Activated T-cell treated with anti-CD3 and anti-CD28 coated beads for 1 hour (primary cell): ENCODE results near the gene KCNAB1.
"Not testable (repeated sequence)": the region's sequence is repeated elsewhere in the genome, so short reads cannot be mapped to it uniquely, and the experiment has no call there.

Experiments
- DNase-seq: peaks from one replicate; pipeline ENCODE4 v3.0.0-alpha.2; 2020; ENCODE audit warnings: low read depth

KCNAB1 gene

DNA sequence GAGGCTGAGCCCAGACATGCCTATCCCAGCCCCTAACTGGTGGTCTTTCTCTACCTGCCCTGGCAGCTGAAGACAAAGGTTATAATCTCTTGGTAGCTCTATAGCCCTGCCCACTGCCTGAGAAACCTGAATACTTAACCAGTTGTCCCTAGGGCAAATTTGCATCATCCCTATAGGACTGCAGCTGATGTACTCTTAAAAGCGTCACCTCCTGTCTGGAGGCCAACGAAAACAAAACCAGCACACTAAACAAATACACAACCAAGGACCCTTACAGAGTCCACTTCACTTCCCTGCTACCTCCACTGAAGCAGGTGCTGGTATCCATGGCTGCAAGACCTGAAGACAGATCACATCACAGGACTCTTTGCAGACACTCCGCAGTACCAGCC lies 98.0 kb downstream of the KCNAB1 start:
- DNase-seq: no peak

DNA sequence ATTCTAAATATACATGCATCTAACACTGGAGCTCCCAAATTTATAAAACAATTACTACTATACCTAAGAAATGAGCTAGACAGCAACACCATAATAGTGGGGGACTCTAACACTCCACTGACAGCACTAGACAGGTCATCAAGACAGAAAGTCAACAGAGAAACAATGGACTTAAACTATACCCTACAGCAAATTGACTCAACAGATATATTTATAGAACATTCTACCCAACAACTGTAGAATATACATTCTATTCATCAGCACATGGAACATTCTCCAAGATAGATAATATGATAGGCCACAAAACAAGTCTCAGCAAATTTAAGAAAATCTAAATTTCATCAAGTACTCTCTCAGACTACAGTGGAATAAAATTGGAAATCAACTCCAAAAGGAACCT lies 102.0 kb downstream of the KCNAB1 start:
- not testable (repeated sequence) for DNase-seq

DNA sequence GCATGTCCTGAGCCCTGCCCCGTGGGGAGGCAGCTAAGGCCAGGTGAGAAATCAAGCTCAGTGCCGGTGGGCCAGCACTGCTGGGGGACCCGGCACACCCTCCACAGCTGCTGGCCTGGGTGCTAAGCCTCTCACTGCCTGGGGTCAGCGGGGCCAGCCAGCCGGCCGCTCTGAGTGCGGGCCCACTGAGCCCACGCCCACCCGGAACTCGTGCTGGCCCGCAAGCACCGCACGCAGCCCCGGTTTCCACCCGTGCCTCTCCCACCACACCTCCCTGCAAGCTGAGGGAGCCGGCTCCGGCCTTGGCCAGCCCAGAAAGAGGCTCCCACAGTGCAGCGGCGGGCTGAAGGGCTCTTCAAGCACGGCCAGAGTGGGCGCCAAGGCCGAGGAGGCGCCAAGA lies 103.7 kb downstream of the KCNAB1 start:
- DNase-seq: not testable (repeated sequence)

DNA sequence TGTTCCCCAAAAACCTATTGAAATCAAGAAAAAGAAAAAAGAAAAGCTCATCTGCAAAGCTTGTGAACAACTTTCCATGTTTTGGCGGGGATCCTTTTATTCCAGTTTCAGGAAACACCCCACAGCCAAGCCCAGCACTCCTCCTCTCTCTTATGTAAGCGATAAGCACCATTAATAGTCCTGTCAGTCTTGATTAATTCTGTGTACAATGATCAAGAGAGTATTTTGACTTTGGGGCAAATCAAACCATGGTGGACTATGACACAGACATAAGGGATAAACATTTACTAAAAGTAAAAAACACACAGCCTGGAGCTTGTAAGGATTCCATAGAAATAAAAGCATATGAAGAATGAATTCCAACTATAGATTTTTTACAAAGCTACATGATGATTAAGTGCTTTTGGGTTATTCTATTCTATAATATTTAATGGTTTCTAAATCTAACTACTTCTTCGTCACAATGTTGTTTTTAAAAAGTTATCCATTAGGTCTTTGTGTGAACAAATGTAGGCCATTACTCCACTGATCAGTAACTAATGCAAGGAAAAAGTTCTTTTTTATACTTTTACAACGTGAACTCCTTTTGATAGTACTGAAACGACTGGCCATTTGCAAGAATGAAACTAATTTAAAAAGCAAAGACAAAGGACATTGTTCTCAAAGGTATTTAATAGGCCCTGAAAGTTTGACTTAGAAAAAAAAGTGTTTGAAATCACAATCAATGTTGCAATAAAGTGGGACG lies 106.5 kb downstream of the KCNAB1 start:
- no peak for DNase-seq

DNA sequence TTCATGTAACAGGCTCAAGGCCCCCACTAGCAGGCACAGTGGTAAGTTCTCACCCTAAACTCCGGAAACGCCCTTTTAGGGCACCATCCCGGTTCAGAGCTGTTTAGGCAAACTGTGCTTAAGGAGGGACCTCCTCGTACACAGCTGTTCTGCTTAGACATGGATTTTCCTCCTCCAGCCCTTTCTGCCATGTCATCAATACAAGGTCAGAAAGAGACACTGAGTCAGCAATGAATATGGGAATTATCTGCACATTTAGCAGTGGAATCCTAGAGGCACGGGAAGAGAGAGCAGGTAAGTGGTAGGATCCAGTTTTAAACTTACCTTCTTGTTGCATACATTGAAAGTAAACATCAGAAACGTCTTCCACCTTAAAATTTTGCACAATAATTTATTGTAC lies 107.3 kb downstream of the KCNAB1 start:
- DNase-seq: no peak

DNA sequence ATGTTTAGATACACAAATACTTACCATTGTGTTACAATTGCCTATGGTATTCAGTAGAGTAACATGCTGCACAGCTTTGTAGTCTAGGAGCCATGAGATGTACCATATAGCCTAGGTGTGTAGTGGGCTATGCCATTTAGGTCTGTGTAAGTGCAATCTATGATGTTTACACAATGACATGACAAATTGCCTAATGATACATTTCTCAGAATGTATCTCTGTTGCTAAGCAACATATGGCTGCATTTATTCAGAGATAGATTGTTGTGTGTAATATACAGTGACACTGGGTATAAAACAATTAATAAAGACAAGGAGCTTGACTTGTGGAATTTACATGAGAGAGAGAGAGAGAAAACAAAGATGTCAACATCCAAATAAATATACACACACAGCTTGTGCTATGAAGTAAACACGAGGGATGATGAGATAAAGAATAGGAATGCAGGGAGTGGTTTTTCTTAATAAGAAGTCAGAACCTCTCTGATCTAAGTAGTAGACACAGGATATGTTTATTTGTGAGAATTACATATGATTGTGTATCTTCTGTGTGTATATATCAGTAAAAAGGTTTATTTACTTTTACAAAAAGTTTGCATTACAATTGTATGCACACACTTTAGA lies 110.0 kb downstream of the KCNAB1 start:
- no peak for DNase-seq

DNA sequence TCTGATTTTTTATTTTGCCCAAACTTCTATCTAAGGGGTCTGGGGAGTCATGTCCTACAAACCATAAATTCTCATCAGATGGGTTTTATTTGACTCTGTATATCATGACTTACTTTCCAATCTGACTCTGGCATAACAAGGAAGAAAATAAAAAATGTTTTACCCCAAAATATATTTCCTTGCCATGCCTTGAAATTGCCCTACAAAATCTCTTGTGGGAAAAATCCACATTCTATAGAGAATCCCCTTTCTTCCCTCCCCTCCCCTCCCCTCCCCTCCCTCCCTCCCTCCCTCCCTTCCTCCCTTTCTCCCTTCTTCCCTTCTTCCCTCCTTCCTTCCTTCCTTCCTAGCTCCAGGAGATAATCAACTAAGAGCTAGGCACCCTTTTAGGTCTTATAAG lies 110.8 kb downstream of the KCNAB1 start:
- DNase-seq: not testable (repeated sequence)

DNA sequence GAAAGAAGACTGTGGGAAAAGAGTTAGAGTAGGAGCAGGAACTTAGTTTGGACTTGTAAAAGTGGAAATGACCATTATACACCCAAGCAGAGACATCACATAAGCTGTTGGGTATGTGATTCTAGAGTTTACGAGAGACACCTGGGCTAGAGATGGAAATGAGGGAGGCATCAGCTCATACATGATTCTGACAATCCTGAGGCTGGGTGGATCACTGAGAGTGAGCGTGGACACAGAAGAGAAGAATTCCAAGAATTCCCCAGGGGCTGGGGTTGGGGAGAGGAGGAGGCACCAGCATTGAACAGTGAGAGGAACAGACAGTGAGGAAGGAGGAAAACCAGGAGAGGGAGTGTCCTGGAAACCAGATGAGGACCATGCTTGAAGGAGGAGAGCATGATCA lies 113.5 kb downstream of the KCNAB1 start:
- DNase-seq: no peak

DNA sequence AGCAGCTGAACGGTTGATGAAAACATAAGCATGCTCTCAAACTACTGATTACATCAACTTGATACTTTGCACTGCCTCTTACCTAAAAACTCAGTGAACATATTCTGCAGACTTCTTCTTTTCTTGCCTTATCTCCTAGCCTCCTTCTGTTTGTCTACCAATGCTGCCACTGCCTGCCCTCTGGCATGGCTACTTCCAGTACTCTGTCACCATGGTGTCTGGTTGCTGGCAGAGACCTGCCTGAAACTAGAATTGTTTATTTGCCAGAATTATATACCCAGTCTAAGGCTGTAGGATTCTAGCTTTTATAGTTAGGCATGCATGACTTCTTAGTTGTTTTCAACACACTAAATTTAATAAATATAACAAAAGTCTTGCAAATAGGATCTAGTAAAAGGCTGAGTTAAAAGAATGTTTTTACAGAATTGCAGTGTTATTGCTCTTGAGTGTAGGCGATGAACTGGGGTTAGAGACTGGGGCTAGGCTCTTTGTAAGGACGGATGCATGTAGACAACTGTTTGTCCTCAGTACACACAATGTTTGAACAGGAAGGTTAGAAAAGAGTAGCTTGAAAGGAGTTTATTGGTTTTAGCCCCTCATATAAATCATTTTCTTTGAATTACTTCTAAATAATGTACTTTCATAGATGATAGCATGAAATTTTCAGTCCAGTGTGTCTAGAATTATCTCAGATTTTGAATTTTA lies 116.3 kb downstream of the KCNAB1 start:
- DNase-seq: no peak

DNA sequence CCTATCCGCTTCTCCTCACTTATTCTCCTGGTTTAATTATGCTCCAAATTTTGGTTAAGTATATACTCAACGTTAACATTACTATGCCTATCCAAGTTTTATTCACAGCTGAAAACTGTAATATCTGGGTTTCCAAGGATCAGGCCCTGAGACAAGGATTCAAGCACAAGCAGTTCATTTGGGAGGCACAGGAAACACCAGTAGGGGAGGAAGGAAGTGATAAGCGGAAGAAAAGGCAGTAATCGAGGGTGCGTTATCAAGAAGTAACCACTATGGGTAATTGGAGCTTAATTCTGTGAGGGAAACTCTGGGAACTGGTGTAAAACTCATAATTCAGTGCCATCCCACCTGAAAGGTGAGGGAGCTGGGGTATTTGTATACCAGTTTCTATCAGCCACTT lies 120.3 kb downstream of the KCNAB1 start:
- DNase-seq: no peak

DNA sequence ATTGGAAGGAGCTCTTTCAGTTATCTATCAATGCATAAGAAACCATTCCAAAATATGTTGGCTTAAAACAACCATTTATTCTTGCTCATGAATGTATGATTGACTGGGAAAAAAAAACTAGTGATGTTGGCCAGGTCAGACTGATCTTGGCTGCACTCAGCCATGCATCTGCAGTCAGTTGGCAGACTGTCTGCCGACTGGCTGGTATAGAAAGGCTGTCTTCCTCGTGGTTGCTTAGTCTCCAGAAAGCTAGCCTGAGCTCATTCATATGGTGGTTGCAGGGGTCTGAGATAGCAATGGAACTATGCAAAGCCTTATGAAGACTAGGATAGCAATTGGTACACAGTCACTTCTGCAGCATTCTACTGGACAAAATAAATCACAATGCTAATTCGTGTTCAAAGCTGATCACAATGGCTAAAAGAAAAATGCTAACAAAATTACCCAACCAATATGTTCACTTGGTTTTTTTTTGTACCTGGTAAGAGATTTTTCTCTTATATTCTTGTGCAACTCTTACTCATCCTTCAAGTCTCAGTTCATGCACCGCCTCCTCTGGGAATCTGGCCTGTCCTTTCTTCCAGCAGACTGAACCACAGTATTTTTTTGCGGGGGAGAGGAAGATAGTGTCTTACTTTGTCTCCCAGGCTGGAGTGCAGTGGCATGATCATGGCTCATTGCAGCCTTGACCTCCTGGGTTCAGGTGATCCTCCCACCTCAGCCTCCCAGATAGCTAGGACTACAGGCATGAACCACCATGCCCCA lies 126.8 kb downstream of the KCNAB1 start:
- DNase-seq: no peak

DNA sequence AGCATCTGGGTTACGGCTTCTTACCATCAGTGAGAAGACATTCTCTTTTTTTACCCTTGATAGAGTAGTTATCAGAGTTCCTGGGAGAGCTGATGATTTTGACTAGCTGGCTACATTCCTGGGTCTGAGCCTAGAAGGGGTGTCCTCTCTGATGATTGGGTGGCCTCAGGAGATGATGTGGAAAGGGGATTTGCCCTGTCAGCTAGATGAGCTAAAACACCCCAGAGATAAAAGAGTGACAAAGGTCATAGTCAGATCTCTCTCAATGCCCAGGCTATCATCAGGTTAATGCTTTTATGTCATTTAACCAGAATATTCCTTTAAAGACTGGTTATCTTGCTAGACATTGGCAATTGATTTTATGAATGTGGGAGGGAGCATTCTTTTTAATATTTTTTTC lies 130.2 kb downstream of the KCNAB1 start:
- no peak for DNase-seq

DNA sequence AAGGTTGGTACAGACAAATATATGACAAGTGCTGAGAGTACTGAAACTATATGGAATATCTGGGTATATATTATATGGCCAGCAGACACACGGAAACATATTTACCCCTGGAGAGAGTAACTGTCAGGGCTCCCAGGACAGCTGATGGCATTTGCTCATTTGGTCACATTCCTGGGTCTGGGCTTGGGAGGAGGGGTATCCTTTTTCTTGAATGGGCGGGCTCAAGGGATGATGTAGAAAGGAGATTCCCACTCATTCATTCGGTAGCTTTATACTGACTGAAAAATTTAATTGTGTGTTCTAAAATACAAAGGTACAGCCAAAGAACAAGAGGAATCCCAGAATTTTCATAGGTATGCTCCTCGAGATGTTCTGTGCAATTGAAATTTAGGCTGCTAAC lies 131.0 kb downstream of the KCNAB1 start:
- DNase-seq: no peak

DNA sequence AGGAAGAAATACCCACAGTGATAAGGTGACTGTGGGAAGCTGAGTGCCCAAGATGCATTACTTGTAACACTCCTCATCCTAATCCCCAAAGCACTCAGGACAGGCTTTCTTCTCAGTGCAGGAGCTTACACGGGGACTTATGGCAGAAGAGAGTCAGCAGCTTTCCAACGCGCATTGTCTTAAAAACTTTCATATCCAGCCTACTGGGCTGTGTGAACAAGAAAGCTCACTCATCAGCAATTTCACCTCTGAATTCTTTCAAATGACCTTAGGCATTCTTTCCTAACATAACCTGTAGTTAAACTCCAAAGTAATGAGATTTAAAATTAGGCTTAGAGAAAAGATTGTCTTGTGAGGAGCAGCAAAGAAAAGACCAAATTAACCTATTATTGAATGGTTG lies 132.3 kb downstream of the KCNAB1 start:
- DNase-seq: no peak

DNA sequence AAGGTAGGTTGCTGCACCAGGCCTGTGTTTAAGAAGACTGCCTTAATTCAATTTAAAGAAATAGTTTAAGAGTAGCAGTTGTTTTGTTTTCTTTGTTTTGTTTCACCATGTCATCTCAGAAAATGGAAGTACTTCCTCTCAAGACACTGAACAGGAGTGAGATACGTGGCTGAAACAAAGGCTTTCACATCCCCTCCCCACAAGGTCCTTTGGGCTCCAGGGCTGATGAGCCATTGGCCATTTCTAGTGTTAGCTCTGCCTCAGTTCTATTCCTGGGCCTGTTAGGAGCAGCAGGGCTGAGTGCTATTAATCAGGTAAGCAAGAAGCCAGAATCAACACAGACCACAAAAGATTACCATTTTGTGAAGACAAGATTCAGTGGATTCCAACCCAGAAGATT lies 132.8 kb downstream of the KCNAB1 start:
- no peak for DNase-seq

DNA sequence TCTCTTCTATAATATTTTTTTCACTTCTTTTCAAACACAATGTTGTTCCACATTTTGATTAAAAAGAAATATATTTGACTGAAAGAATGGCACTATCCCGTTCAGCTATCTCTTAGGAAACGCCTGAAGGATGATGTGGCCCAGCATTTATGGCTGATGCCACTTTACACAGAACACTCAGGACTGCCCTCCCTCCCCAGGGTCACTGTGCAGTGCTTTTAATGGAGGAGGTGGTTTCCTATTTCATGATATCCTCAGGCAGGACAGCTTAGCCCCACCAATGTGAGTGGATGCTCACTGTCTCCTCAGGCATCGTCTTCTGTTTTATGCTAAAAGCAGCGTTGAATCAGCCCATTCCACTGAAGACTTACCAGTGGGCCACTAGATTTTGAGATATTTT lies 135.9 kb downstream of the KCNAB1 start:
- no peak for DNase-seq

DNA sequence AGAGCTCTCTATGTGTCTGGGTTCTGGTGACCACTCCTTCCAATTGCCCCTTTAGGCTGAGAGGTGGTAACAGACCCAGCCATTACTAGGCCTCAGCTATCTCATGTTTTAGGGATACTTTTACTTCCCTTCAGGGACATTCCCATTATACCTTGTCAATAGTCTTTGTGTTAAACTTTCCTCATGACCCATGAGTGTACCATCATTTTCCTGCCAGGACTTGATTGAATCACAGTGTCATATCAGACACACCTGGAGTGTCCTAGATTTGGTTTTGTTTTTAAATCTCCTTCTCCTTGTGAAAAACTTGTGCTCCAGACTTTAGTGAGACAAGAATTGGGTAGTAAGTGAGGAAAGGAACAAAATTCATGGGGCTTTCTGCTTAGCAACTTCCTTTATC lies 136.6 kb downstream of the KCNAB1 start:
- DNase-seq: no peak

DNA sequence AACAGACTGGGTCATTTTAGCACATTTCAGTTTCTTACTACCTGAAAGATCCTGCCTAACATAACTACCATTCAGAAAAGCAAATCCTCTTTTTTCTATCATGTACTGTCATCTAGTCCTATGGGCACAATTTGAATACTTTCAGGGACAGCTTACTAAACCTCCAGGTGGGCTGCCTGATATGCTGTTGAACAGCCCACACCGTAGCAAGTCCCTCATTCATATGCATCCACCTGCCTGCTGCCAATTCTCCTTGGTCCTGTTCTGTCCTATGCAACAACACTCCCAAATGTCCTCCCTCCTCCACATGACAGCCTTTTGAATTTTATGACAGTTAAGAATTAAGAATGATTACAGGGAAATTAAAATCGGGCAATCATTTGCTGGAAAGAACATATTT lies 137.9 kb downstream of the KCNAB1 start:
- DNase-seq: no peak

DNA sequence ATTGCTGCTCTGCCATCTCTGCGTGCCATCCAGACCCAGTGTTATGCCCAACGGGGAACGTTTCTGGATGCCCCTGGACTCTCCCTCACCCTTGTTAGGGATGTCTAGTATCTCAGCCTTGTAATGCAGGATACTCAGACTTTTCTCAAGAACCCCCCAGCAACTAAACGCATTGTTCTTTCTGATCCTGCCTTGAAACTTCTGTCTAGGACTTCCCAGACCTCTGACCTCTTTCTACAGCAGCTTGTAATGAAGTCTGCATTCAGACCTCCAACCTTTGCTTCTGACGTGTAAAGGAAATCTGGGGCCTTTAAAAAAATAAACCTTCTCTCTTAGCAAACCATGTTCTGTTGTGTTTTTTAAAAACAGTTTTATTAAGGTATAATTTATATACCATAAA lies 139.5 kb downstream of the KCNAB1 start:
- no peak for DNase-seq

DNA sequence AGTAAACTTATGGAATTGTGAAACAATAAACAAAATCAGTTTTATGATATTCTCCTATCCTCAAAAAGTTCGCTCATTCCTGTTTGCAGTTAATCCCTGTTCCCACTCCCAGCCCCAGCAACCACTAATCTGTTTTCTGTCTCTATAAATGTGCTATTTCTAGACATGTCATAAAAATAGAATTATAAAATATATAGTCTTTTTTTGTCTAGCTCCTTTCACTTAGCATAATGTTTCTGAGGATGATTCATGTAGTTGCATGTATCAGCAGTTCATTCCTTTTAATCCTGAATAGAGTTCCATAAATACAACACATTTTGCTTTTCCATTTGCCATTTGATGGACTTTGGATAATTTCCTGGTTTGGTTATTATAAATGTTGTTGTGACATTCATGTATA lies 140.0 kb downstream of the KCNAB1 start:
- DNase-seq: no peak

DNA sequence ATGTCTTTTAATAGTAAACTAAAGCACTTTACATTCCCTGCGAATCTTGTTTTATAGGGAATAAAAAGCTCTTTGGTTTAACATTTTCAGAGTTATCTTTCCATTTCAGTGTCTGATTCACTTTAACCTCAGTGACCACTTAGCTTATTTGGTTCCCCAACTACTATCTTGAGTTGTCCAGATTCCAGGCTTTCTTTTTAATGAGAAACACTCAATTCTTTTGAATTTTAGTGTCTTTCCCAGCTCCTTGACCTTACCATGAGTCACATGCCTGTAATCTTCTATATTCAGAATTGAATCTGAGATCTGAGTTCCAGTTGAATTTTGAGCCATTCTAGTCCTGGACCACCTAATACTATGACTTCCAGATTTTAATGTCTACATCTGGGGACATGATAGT lies 144.4 kb downstream of the KCNAB1 start:
- DNase-seq: no peak

DNA sequence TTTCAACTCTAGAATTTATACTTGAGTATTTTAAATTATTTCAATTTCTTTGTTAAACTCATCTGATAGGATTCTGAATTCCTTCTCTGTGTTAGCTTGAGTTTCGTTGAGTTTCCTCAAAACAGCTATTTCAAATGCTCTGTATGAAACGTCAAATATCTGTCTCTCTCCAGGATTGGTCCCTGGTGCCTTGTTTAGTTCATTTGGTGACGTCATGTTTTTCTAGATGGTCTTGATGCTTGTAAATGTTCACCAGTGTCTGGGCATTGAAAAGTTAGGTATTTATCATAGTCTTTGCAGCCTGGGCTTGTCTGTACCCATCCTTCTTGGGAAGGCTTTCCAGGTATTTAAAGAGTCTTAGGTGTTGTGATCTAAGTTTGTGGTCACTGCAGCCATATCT lies 151.1 kb downstream of the KCNAB1 start:
- DNase-seq: no peak
